GM10847 (cell line): Measurements from ENCODE around the gene NCK2.

ENCODE experiments used
- POLR2A ChIP-seq: IDR thresholded peaks from 2 replicates; pipeline ENCODE4 v1.6.1; 2011; ENCODE audit not compliant: insufficient read length; ENCODE audit errors: extremely low read depth

Gene NCK2

DNA sequence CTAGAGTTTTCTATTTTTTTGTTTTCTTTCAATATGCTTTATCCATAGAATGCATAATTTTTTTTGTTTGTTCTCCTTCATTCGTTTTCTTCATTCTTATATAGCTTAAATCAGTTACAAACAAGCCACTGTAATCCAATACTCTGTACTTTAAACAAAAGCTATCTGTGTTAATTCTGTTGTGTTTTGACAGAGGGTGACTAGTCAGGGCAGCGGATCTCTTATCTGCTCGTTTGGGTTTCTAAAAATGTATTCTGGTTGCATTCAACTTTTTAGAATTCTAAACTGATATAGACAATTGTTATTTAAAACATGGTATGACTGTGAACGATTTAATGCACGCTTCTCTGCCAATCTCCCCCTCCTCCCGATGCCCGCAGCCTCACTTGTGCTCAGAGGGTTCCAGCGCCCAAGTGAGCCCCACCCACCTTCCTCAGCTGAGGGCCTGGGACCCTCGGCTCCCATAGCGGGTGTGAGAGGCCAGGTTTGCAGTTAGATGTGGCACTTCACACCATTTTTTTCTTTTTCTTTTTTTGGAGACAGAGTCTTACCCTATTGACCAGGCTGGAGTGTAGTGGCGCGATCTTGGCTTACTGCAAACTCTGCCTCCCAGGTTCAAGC is 44.1 kb downstream of the NCK2 start:
- no peak for TF ChIP-seq POLR2A

DNA sequence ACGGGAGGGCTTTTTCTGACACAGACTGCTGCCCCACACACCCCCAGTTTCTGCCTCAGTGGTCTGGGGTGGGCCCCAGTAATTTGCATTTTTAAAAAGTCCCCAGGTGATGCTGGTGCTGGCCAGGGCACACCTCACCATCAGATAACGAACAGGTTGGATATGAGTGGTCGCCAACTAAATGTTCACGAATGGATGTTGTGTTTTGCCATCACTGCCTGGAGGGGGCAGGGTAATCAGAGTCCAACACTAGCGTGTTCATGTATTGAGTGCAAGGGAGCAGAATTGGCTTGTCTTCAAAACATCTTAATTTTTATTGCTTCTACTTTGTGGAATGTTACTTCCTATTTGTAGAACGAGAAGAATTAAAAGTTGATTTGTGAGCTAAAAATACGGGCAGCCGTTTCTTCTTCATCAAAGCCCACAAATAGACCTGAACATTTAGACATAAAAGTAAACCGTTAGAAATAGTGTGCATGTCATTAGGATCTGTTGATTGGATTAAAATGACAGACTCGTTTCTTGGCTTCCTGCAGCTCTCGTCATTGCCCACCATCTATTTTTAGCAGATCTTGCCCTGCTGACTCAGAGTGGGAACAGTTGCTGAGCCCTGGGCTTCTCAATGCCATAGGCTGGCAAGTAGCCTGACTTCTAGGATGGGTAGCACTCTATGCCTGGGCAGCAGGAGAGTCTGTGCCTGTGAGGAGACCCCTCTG is 45.2 kb downstream of the NCK2 start:
- TF ChIP-seq POLR2A, result no peak

DNA sequence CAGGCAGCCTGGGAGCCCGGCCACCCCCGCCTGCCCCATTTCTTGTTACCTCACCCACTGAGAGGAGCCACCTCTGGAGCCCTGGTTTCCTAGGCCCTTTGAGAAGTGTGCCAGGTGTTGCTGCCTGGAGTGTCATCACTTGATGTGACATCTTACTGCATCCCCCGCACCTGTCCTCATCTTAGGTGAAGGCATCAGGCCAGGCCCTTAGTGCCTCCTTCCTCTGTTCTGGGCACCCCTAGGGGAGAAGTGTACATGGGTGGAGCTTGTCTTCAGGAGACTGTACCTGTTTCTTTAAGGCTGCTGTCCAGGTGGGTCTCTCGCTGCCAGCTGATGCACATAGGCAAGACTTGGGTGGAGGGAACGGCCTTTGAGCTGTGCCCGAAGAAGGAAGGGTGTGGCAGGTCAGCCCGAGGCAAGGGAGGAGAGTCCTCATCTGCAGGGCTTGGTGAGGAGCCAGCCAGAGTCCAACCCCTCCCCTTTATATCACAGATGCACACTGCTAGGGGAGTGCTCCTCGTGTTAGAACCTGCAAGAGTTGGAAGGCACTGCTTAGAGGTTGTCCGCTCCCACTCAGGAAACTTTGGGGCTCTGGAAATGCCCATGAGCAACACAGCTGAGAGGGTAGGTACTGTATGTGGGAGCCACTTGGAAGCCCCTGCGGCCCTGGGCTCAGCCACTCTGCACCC is 45.9 kb downstream of the NCK2 start:
- no peak for TF ChIP-seq POLR2A

DNA sequence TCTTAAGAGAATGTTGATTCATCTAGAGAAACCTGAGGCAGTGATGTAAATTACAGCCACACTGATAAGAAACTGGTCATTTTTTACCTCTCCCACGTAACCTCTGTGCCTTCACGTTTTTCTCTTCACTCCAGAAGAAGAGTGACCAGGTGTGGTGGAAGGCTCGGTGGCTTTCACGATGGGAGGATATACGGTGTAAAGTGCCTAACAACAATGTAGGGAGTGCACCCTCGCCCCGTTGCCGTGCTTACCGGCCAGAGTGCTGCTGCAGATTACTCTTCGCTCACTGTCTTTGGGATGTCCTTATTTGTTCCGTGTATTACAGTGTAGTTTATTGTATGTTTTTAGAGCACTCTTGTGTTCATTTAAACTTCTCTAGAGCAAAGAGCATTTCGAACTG is 46.5 kb downstream of the NCK2 start:
- no peak for TF ChIP-seq POLR2A

DNA sequence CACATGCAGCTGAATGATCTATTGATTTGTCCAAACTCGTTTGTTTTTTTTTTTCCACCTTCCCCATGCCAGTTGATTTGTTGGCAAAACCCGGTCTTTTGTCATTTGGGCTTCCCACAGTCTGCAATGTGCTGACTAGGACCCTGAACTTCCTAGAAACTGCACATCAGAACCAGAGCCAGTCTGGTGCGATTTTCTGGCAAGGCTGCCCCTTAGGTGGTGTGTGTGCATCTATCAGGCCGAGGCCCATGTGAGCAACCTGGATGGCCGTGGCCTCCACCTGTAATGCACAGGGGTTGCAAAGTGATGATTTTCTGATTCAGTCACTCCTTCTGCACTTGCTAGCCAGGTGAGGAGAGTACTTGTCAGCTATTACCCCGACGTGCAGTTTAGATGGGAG is 47.8 kb downstream of the NCK2 start:
- no peak for TF ChIP-seq POLR2A

DNA sequence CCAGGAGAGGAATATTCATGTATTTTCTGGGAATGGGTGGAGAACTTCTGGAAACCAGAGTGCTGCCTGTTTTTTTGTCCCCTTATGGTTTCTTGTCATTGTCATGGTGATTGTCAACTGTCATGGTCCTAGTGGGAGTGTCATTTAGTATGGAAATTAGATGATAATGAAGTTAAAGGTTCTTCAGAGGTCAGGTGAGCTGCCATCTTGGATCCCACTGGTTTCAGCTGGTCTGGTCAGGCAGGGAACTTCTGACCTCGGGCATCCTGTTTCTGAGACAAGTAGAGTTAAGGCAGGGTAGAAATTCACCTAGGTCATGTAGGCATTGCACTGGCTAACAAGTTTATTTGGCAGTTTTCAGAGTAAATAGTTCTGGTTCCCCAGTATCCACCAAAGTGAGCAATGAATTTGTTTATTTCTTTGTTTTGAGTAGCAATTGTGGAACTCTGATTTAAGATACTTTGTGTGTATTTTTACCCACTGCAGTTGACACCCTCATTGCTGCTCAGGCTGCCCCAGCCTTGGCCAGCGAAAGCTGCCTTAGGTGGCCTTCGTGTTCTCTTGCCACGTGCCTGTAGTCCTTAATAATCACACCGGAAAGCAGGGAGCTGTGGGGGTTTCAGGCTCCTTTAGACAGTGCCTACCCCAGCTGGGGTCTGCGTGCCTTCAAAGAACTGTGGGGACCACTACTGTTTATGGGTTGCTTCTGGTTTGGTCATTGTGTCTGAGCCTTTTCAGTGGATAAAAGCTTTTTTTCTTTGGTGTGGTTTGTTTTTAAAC is 48.7 kb downstream of the NCK2 start:
- TF ChIP-seq POLR2A, result no peak

DNA sequence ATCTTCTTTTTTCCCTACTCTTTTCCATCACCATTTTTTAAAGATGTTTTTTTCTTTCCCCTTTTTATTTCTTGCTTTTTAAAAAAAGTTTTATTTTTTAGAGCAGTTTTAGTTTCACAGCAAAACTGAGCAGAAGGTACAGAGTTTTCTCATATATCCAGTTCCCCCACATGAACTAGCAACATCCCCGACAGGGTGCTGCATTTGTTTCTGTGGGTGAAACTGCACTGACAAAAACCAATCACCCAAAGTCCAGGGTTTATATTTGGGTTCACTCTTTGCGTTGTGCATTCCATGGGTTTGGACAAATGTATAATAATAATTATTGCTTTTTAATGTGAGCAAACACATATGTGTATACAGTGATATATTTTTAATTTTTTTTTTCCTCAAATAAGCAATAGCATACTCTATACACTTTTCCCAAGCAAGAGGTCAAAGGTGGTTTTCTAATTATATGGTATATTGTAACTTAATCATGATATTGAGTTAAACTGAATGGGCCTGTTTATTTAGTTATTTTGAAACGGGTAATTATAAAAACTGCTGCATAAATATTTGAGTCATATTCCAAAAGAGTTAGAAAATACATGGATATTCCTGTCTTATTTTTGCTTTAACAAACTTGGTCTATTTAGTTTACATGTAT is 50.3 kb downstream of the NCK2 start:
- TF ChIP-seq POLR2A, result no peak

DNA sequence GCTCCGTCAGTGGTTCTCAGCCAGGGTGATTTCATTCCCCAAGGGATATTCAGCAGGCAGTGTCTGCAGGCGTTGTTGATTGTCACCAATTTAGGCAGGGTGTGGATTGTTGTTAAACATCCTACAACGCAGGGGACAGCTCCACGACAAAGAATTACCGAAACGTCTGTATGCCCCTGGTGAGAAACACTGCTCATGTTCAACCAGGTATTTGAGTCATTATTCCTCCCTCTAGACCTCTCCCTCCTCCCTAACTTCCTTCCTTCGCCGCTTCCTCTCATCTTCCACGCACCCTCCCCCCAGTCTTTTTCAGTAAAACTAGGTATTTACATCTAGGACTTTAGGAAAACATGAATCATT is 50.8 kb downstream of the NCK2 start:
- TF ChIP-seq POLR2A, result no peak

DNA sequence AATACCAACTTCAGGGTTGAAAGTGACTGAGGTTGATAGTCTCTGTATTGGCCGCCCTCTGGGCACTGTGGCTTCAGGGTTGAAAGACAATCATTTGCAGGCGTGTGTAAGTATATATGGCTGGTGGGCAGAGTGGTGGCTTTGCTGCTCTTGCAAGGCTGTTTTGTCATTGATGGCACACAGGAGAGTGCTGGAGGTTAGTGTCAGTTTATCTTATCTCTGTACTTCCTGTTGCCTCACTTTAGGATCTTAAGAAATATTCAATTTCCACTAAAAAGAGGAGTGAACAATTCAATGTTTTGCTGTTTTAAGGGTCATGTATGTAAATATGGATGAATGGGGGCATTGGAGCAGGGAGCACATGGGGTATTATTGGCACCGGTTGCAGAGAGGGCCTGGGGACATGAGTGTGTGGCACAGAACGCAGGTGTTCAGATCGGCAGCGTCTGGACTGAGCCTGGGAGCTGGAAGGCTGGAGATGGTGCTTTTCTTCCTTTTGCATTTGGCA is 51.5 kb downstream of the NCK2 start:
- no peak for TF ChIP-seq POLR2A

DNA sequence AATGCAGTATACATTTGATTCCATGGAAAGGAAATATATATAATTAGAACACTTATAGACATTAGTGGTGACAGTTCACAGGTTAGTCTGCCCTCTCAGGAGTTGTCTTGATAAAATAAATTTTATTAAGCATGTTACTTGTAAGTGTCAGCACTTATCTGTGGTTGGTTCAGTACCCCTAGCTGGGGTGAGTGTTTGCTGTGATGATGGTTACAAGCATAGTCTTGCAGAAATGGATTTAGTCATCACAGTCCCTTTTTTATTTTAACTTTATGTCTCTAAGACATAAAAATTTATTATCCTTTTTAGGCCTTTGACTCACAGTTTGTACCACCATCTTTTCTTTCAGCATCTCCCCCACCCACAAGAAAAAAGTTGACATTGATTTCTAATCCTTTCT is 52.1 kb downstream of the NCK2 start:
- no peak for TF ChIP-seq POLR2A

DNA sequence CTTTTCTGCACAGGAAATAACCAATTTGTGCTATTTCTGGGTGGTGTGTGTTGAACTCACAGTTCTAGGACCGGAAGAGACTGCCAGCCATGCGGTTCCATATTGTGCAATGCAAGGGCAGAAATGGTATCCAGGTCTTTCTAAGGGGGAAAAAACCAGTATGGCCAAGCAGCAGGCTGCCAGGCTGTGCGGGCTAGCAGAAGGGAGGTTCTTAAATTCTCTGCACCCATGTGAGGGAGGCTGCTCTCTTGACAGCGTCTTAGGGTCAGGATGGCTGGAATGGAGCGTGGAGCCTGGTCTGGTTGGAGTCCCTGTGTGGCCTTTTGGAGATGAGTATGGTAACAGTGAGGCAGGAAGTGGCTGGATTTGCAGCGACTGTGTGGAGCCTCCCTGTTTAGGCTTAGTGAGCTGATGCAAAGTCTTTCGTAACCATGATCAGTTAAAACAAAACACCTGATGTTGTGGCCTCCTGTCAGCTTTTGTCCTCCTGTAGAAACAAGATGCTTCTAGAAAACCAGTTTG is 52.6 kb downstream of the NCK2 start:
- peak; percentile 10 for TF ChIP-seq POLR2A

DNA sequence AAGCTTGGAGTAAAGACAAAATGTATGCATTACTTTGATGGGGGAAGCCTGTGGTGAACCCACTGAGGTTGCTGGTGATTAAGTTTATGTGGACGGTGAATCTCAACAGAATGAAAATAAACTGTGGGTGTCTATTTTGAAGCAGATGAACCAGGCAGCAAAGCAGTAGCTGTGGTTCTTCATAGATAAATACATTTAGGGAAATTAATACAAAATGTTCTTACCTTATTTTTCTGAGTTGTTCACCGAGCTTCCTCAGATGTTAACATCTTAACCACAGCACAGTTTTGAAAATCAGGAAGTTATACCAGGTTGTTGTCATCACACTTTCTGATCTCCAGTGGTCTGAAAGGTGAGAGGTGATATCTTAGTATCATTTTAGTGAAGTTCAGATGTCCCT is 53.9 kb downstream of the NCK2 start:
- TF ChIP-seq POLR2A, result no peak

DNA sequence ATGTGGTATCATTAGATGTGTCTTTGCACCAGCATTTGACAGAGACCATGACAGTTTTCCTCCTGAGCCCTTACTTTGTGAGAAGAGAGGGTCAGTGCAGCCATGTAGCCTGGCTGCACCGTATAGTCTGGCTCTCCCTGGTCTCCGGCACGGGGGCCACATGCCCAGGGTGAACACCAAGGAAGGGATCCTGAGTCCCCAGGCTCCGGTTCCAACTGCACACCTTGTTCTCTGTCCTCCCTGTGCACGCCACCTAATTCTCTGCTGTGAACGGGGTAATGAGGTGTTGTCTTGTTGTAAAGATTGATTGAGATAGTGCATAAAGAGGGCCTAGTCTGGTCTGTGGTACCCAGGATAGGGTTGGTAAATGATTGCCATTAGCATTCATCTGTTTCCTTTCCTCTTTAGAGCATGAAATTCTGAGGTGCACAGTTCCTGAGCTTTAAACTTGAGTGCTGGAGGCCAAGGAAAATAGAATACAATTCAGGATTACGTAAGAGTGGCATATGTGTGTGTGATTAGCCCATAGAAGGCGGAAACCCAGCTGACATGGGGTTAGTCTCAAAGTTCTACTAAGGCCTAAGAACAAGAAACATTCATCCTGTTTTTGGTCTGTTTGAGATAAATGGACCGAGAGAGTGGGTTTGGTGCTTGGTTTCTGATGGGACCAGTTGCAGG is 55.5 kb downstream of the NCK2 start:
- TF ChIP-seq POLR2A, result no peak

DNA sequence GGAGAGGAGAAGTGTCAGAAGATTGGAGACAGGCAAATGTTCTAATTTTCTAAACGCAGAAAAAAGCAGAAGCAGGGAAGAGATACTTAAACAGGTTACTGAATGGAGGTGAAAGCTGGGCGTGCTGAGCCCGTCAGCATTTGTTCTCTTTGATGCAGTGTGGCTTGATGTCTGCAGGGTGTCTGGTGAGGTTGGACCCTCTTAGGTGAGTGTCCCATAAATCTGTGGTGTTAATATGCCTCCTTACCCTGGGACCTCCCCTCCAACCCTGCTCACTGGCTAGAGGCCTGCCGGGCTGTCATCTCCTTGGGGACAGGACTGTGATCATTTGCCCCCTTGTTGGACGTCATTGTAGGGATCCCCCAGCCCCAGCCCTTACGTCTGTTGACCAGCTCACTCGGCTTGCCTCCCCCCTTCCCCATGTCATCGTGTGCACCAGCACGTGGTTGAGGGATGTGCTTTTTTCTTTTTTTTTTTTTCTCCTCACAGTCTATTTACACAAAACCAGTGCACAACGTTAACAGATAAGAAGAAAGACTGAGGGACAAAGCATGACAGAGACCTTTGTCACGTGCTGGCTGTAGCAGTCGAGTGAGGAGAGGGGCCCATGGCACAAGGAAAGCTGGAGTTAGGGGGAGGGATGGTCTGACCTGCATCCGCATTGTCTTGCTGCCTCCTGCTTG is 56.4 kb downstream of the NCK2 start:
- TF ChIP-seq POLR2A, result no peak
